Motor neuron (in vitro differentiated cells): ENCODE results near the gene DAP. TPM values are rescaled to one million over a fixed set of nuclear protein-coding genes. Genes with fewer than 3 reads are reported as not detected.
"Not testable (repeated sequence)": the region's sequence is repeated elsewhere in the genome, so short reads cannot be mapped to it uniquely, and the experiment has no call there.

ENCODE experiments used
- ATAC-seq, 8 experiments: fragments of 200-7000 bp; cut with Tn5 transposase; replicated peaks in 6 of 8; 2 replicates each; pipeline ENCODE4 v1.8.0; 2021; ENCODE audit warnings: mild to moderate bottlenecking in 8 of 8, moderate library complexity in 8 of 8
- H3K27ac ChIP-seq, 2 donors: fragments of 250-450 bp; sonication (Bioruptor Pico); 2 replicates each; pipeline ENCODE4 v1.9.0; 2021; ENCODE audit warnings: antibody characterized with exemption in 2 of 2, mild to moderate bottlenecking in 2 of 2, moderate library complexity in 1 of 2
- H3K4me1 ChIP-seq, 2 donors: fragments of 250-450 bp; sonication (Bioruptor Pico); replicated peaks in 1 of 2; 2 replicates each; pipeline ENCODE4 v1.6.1; 2021; ENCODE audit warnings: antibody characterized with exemption in 2 of 2, mild to moderate bottlenecking in 2 of 2, moderate library complexity in 1 of 2
- H3K4me3 ChIP-seq, 5 donors: fragments of 250-450 bp; sonication (Bioruptor Pico); 2 replicates each; pipeline ENCODE4 v1.9.0; 2021; ENCODE audit warnings: antibody characterized with exemption in 5 of 5, mild to moderate bottlenecking in 5 of 5, moderate library complexity in 4 of 5
- WGBS, 10 experiments: fragments of 450-650 bp; shearing (Covaris generic); methylation state at CpG; one replicate each; pipeline ENCODE4 v1.0.0; 2022; 5-methylcytosine and 5-hydroxymethylcytosine counted together
- in situ Hi-C, 9 experiments: fragments of 400-800 bp; cut with MboI; loops; one replicate each; pipeline ENCODE4 v1.15.0; 2021; ENCODE audit warnings: low sequenced_read_pairs in 9 of 9, low pct_unique_long_range_greater_than_20kb in 2 of 9; ENCODE audit not compliant: unreplicated experiment in 9 of 9
- total RNA-seq, 8 experiments: library from RNA; unstranded; fragments of 300-600 nt; gene quantifications; 2 replicates each; pipeline versions ENCODE4 v1.2.3 to v1.2.4, GENCODE V29; 2022

DAP gene
- total RNA-seq, 8 experiments from 2014 or later: 14.3 to 75.1 (median 38.9) TPM

- H3K4me3 ChIP-seq: no peak overlapping the region
- in situ Hi-C loops: no loop called here
- peak in 1 of 8 experiments; percentile 35 for ATAC-seq
- H3K4me1 ChIP-seq: peaks cover 0 to 17% of the 10 kb centered on the region in 2 donors
- WGBS, 10 experiments: 20 to 100% (median 80%) methylated on average over 1 to 4 of the region's 4 CpGs; no CpG with 5 or more reads in 5 of the 10 experiments
- no peak overlapping the region for H3K27ac ChIP-seq
These were observed 108.0 kb downstream of the DAP start for GRCh38 chr5:10653043-10653442.

- H3K4me1 ChIP-seq: peaks cover 0 to 17% of the 10 kb centered on the region in 2 donors
- no peak overlapping the region for H3K27ac ChIP-seq
- 64 to 100% (median 90%) methylated on average over 1 to 3 of the region's 8 CpGs; no CpG with 5 or more reads in 6 of the 10 experiments for WGBS, 10 experiments
- H3K4me3 ChIP-seq: no peak overlapping the region
- no peak for ATAC-seq
- in situ Hi-C loops: no loop called here
These were observed 108.4 kb downstream of the DAP start for GRCh38 chr5:10652606-10653005.

- 85 to 100% (median 96%) methylated on average over 3 to 12 of the region's 13 CpGs; no CpG with 5 or more reads in 6 of the 10 experiments for WGBS, 10 experiments
- ATAC-seq: no peak
- in situ Hi-C loops: no loop called here
- Histone ChIP-seq H3K4me1 (peaks cover under 1 to 17% of the 10 kb centered on the region in 2 donors), H3K4me3 (no peak overlapping the region), H3K27ac (no peak overlapping the region)
These were observed 108.9 kb downstream of the DAP start for GRCh38 chr5:10652151-10652550.

GRCh38 chr5:10649666-10650380 lies 111.2 kb downstream of the DAP start:
- Histone ChIP-seq H3K4me3 (no peak overlapping the region), H3K27ac (no peak overlapping the region), H3K4me1 (peaks cover under 1 to 6% of the 10 kb centered on the region in 2 donors)
- no peak for ATAC-seq
- 89 to 100% (median 97%) methylated on average over 1 to 7 of the region's 68 CpGs; no CpG with 5 or more reads in 7 of the 10 experiments for WGBS, 10 experiments
- in situ Hi-C loops: loop anchor here in 4 of 9 experiments (25.0 kb wide), 2 partner anchors 188 to 363 kb away; no protein-coding TSS in a partner anchor

GRCh38 chr5:10648806-10649665 lies 112.0 kb downstream of the DAP start:
- no peak overlapping the region for H3K4me3 ChIP-seq
- no peak for ATAC-seq

GRCh38 chr5:10647640-10648039 lies 113.4 kb downstream of the DAP start:
- WGBS, 10 experiments: 92 to 100% (median 97%) methylated on average over 1 to 5 of the region's 5 CpGs; no CpG with 5 or more reads in 2 of the 10 experiments
- in situ Hi-C loops: loop anchor here in 4 of 9 experiments (25.0 kb wide), 2 partner anchors 185 to 360 kb away; no protein-coding TSS in a partner anchor
- ATAC-seq: no peak
- Histone ChIP-seq H3K27ac (no peak overlapping the region), H3K4me3 (no peak overlapping the region), H3K4me1 (peaks cover 0 to 13% of the 10 kb centered on the region in 2 donors)

More at GRCh38 chr5:10648806-10649665, 112.0 kb downstream of the DAP start:
- in situ Hi-C loops: loop anchor here in 4 of 9 experiments (25.0 kb wide), 2 partner anchors 187 to 362 kb away; no protein-coding TSS in a partner anchor
- Histone ChIP-seq H3K4me1 (peaks cover 0 to 11% of the 10 kb centered on the region in 2 donors), H3K27ac (no peak overlapping the region)
- WGBS, 10 experiments: 85 to 100% (median 93%) methylated on average over 2 to 5 of the region's 60 CpGs; no CpG with 5 or more reads in 7 of the 10 experiments

- no peak overlapping the region for H3K27ac ChIP-seq
- H3K4me3 ChIP-seq: no peak overlapping the region
- WGBS, 10 experiments: 40 to 100% (median 76%) methylated on average over 1 to 4 of the region's 6 CpGs; no CpG with 5 or more reads in 4 of the 10 experiments
- no peak for ATAC-seq
- peaks cover 0 to 13% of the 10 kb centered on the region in 2 donors for H3K4me1 ChIP-seq
- in situ Hi-C loops: loop anchor here in 4 of 9 experiments (25.0 kb wide), 2 partner anchors 183 to 358 kb away; no protein-coding TSS in a partner anchor
These were observed 115.4 kb downstream of the DAP start for GRCh38 chr5:10645671-10646070.

- WGBS, 10 experiments: 60 to 100% (median 88%) methylated on average over 1 of the region's 3 CpGs; no CpG with 5 or more reads in 4 of the 10 experiments
- ATAC-seq: peak in 2 of 8 experiments; percentile 37 to 38
- in situ Hi-C loops: loop anchor here in 4 of 9 experiments (25.0 kb wide), 2 partner anchors 183 to 358 kb away; no protein-coding TSS in a partner anchor
These were observed 115.9 kb downstream of the DAP start for GRCh38 chr5:10645146-10645545.

GRCh38 chr5:10644192-10644591 lies 116.8 kb downstream of the DAP start:
- peaks cover 0 to 13% of the 10 kb centered on the region in 2 donors for H3K4me1 ChIP-seq
- no peak overlapping the region for H3K27ac ChIP-seq
- H3K4me3 ChIP-seq: no peak overlapping the region
- 47 to 94% (median 74%) methylated on average over 3 to 9 of the region's 9 CpGs for WGBS, 10 experiments
- in situ Hi-C loops: loop anchor here in 4 of 9 experiments (25.0 kb wide), 2 partner anchors 182 to 357 kb away; no protein-coding TSS in a partner anchor
- ATAC-seq: peak in 3 of 8 experiments; percentile 11 to 56 (median 34)

More at GRCh38 chr5:10645146-10645545, 115.9 kb downstream of the DAP start:
- Histone ChIP-seq H3K4me1 (peaks cover 0 to 13% of the 10 kb centered on the region in 2 donors), H3K27ac (no peak overlapping the region), H3K4me3 (no peak overlapping the region)

GRCh38 chr5:10642367-10642766 lies 118.7 kb downstream of the DAP start:
- 70 to 100% (median 85%) methylated on average over 1 to 7 of the region's 7 CpGs; no CpG with 5 or more reads in 2 of the 10 experiments for WGBS, 10 experiments
- no peak overlapping the region for H3K27ac ChIP-seq
- in situ Hi-C loops: loop anchor here in 4 of 9 experiments (25.0 kb wide), 2 partner anchors 180 to 355 kb away; no protein-coding TSS in a partner anchor
- no peak for ATAC-seq
- H3K4me3 ChIP-seq: no peak overlapping the region
- peaks cover 0 to 13% of the 10 kb centered on the region in 2 donors for H3K4me1 ChIP-seq

GRCh38 chr5:10639846-10640368 lies 121.1 kb downstream of the DAP start:
- no peak for ATAC-seq
- Histone ChIP-seq H3K4me1 (peaks cover 0 to 7% of the 10 kb centered on the region in 2 donors), H3K4me3 (no peak overlapping the region), H3K27ac (no peak overlapping the region)
- 93 to 100% (median 100%) methylated on average over 1 to 17 of the region's 48 CpGs; no CpG with 5 or more reads in 3 of the 10 experiments for WGBS, 10 experiments
- in situ Hi-C loops: loop anchor here in 4 of 9 experiments (25.0 kb wide), 2 partner anchors 178 to 353 kb away; no protein-coding TSS in a partner anchor

- H3K4me3 ChIP-seq, H3K27ac ChIP-seq, ATAC-seq, H3K4me1 ChIP-seq: not testable (repeated sequence)
- in situ Hi-C loops: loop anchor here in 4 of 9 experiments (25.0 kb wide), 2 partner anchors 176 to 351 kb away; no protein-coding TSS in a partner anchor
- WGBS, 10 experiments: 50 to 100% (median 87%) methylated on average over 1 to 23 of the region's 48 CpGs; no CpG with 5 or more reads in 3 of the 10 experiments
These were observed 122.3 kb downstream of the DAP start for GRCh38 chr5:10638723-10639122.
